NCI-H345 treated with DMSO at 0.1 percent for 48 hours (cell line): ENCODE results near the gene CDCP1.

Source experiments
- DNase-seq: peaks from one replicate; lab custom pipeline; 2025; ENCODE audit not compliant: unreplicated experiment; lab: John Stamatoyannopoulos, UW

Gene CDCP1

GRCh38 chr3:45139372-45140140 is 6.6 kb downstream of the CDCP1 start:
- no peak for DNase-seq

GRCh38 chr3:45137656-45138181 is 8.5 kb downstream of the CDCP1 start:
- no peak for DNase-seq

- DNase-seq = no peak
Observed at GRCh38 chr3:45135959-45136358, 10.2 kb downstream of the CDCP1 start.

GRCh38 chr3:45134758-45135521 is 11.2 kb downstream of the CDCP1 start:
- no peak for DNase-seq

- DNase-seq = no peak
Observed at GRCh38 chr3:45132568-45133211, 13.5 kb downstream of the CDCP1 start.

GRCh38 chr3:45131201-45131600 is 15.0 kb downstream of the CDCP1 start:
- DNase-seq = no peak

GRCh38 chr3:45130476-45130875 is 15.7 kb downstream of the CDCP1 start:
- no peak for DNase-seq

- DNase-seq = no peak
Observed at GRCh38 chr3:45128950-45129349, 17.2 kb downstream of the CDCP1 start.

GRCh38 chr3:45127130-45127822 is 18.9 kb downstream of the CDCP1 start:
- no peak for DNase-seq

GRCh38 chr3:45126730-45127129 is 19.4 kb downstream of the CDCP1 start:
- DNase-seq = no peak

GRCh38 chr3:45125550-45126026 is 20.6 kb downstream of the CDCP1 start:
- no peak for DNase-seq

GRCh38 chr3:45124956-45125355 is 21.2 kb downstream of the CDCP1 start:
- no peak for DNase-seq

GRCh38 chr3:45124352-45124751 is 21.8 kb downstream of the CDCP1 start:
- DNase-seq = no peak

GRCh38 chr3:45123581-45124269 is 22.5 kb downstream of the CDCP1 start:
- no peak for DNase-seq

GRCh38 chr3:45123030-45123429 is 23.1 kb downstream of the CDCP1 start:
- no peak for DNase-seq

GRCh38 chr3:45120359-45121158 is 25.6 kb downstream of the CDCP1 start:
- no peak for DNase-seq

- DNase-seq = no peak
Observed at GRCh38 chr3:45119824-45120358, 26.3 kb downstream of the CDCP1 start.

- DNase-seq = no peak
Observed at GRCh38 chr3:45119376-45119775, 26.8 kb downstream of the CDCP1 start.

GRCh38 chr3:45118615-45119071 is 27.5 kb downstream of the CDCP1 start:
- DNase-seq = no peak
